Measurements from ENCODE around the gene CDC42EP3. TPM values are rescaled to one million over a fixed set of nuclear protein-coding genes. Genes with fewer than 3 reads are reported as not detected.

The CDC42EP3 gene
- total RNA-seq, 1 donor from 2014 or later = 126 TPM

- DNase-seq (ENCODE audit: extremely low read depth, low read depth, low spot score) = no peak
Measured at GRCh38 chr2:37683921-37684780, 12.7 kb upstream of the CDC42EP3 start.

- DNase-seq (ENCODE audit: extremely low read depth, low read depth, low spot score) = no peak
Measured at GRCh38 chr2:37683241-37683640, 11.8 kb upstream of the CDC42EP3 start.

GRCh38 chr2:37682473-37682872 is 11.0 kb upstream of the CDC42EP3 start:
- DNase-seq (ENCODE audit: extremely low read depth, low read depth, low spot score) = no peak

DNA sequence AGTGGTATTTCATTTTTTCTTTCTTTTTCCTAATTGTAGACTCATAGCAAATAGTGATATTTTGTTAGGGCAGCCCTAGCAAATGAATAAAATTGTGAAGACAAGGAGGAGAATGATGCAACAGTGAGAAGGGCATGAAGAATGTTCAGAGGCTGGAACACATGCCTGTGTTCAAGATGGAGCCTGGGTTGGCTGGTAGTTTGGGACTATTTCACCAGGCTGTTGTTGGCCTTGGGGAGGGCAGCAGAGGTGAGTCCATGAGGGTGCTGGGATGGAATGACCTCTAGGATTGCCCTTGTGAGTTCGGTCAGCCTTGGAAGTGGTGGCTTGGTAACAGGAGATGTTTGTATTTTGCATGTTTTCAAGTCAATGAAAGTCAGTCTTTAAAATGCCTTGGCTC is 10.1 kb upstream of the CDC42EP3 start:
- no peak for DNase-seq (ENCODE audit: extremely low read depth, low read depth, low spot score)

DNA sequence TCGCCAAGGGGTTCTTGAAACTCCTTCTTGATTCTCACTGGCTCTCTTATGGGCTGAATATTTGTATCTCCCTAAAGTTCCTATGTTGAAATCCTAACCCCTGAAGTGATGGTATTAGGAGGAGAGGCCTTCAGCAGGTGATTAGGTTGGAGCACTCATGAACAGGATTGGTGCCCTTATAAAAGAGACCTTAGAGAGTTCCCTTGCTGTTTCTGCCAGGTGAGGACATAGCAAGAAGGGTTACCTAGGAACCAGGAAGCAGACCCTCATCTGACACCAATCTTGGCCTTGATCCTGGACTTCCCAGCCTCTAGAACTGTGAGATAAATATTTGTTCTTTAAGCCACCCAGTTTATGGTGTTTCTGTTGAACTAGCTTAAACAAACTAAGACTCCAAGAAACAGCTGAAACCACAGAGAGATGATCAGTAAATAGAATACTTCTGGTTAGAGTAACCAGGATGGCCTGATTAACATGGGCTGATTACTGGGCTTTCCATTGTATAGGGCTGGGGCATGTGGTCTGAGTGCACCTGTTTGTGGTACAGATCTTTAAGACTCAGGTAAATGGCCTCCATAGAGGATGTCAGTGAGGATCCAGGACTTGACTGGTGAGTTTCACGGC is 7.7 kb upstream of the CDC42EP3 start:
- no peak for DNase-seq (ENCODE audit: extremely low read depth, low read depth, low spot score)

GRCh38 chr2:37676274-37676673 is 4.8 kb upstream of the CDC42EP3 start:
- no peak for DNase-seq (ENCODE audit: extremely low read depth, low read depth, low spot score)

- no peak for DNase-seq (ENCODE audit: extremely low read depth, low read depth, low spot score)
Measured at GRCh38 chr2:37674946-37675345, 3.5 kb upstream of the CDC42EP3 start.

DNA sequence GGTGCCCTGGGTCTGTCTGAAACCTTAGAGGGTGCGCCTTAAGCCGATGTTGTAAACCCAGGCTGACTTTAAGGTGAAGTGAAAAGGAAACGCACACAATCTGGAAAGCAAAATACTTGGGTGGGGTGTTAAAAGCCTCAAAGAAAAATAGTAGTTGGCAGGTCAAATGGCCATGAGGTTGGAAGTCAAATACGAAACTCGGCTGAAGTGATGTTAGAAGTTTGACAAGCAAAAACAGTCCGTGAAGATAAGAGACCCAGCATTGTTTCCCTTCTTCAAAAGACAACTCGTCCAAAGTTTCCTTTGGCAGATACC is 1.4 kb upstream of the CDC42EP3 start:
- no peak for DNase-seq (ENCODE audit: extremely low read depth, low read depth, low spot score)

GRCh38 chr2:37672104-37672869 is 845 bp upstream of the CDC42EP3 start:
- DNase-seq (ENCODE audit: extremely low read depth, low read depth, low spot score) = no peak

GRCh38 chr2:37671816-37672103 is 318 bp upstream of the CDC42EP3 start:
- no peak for DNase-seq (ENCODE audit: extremely low read depth, low read depth, low spot score)

GRCh38 chr2:37670378-37671008 is 949 bp downstream of the CDC42EP3 start:
- DNase-seq (ENCODE audit: extremely low read depth, low read depth, low spot score) = no peak

- DNase-seq (ENCODE audit: extremely low read depth, low read depth, low spot score) = no peak
Measured at GRCh38 chr2:37669446-37669845, 2.0 kb downstream of the CDC42EP3 start.

DNA sequence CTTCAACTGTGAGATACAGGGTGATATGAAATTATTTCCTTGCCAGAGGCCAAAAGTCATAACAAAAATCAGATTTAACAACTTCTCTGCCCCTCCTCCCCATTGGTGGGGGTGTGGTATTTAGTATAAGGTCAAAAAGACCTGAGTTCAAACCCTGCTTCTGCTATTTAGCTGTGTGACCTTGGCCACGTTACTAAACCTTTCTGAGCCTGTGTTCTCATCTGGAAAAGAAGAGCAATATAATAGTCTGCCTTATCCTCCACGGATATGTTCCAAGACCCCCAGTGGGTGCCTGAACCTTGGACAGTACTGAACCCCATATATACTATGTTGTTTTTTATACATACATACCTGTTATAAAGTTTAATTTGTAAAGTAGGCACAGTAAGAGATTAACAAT is 3.7 kb downstream of the CDC42EP3 start:
- DNase-seq (ENCODE audit: extremely low read depth, low read depth, low spot score) = no peak

DNA sequence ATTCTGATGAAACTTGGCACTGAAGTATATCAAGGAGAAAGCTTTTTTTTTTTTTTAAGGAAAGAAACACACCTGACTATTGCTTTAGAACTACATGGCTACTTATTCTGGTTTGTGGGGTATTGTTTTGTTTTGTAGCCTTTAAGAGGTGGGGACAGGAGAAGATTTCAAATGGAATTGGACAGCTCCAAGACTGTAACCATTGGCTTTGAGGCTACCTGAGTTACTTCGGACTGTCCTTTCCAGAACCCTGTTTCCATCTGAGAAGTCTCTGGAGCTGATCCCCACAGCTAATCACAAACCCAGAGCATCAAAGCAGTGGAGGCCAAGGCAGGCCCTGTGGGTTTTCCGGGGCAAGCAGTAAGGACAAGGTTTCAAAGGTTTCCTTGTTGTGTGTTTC is 4.7 kb downstream of the CDC42EP3 start:
- no peak for DNase-seq (ENCODE audit: extremely low read depth, low read depth, low spot score)

DNA sequence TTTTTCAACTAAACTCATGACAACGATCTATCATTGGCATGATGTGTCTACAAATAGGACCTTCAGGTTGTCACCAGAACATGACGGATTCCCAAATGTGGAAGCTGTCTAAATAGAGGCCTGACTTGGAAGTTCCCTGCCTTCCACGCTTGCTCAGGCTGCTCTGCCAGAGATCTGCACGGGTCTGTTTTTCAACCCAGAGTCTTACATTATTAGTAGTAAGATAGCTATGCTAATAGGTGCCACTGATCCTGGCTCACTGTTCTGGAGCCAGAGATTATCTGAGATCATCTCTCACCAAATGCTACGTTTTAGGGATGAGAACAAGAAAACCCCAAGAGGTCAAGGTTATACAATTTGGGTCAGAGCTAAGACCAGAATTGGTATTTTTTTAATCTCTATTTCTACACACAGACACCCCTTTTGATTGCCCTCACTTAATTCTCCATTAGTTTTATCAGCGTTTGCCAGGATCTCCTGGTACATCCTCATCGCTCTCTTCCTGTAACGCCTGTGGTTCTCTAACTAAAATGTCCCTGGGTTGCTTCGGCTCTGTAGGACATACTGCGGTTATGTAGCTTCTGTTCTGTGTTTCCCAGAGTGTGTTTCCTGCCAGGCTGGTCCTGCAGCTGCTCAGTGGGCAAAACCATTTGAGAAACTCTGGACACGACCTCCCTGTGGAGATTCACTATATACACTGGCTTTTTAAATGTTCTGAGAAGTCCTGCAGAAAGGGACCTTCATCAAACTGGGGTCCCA is 5.7 kb downstream of the CDC42EP3 start:
- no peak for DNase-seq (ENCODE audit: extremely low read depth, low read depth, low spot score)

DNA sequence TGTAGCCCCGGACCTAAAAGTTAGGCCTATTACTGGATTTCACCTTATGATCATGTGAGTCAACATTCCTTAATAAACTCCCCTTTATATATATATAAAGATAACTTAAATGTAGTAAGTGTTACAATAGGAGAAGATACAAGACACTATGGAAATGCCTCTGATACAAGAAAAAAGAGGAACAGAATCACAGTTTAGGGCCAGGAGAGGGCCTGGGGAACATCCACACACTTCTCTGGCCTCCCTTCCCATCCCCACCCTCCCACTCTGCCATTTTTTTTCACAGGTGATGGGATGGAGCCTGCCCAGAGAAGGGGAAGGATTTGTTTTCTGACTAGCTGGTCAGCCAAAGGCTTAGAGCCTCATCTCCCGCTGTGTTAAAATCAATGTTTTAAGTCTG is 6.4 kb downstream of the CDC42EP3 start:
- no peak for DNase-seq (ENCODE audit: extremely low read depth, low read depth, low spot score)

- no peak for DNase-seq (ENCODE audit: extremely low read depth, low read depth, low spot score)
Measured at GRCh38 chr2:37664231-37664643, 7.2 kb downstream of the CDC42EP3 start.

DNA sequence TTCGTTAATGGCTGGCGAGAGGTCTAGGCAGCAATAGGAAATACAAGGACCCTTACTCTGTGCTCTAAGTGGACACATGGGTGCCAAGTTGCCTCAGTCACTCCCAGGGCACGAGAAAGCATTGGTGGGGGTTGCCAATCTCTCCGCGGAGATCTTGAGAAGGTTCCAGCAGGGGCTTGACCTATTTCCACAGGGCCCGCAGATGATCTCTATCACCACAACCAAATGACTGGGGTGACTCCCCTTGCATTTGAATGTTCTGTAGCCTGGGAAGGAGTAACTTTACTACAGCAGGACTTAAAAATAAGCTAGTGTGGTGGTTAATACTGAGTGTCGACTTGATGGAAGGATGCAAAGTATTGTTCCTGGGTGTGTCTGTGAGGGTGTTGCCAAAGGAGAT is 8.1 kb downstream of the CDC42EP3 start:
- DNase-seq (ENCODE audit: extremely low read depth, low read depth, low spot score) = no peak

DNA sequence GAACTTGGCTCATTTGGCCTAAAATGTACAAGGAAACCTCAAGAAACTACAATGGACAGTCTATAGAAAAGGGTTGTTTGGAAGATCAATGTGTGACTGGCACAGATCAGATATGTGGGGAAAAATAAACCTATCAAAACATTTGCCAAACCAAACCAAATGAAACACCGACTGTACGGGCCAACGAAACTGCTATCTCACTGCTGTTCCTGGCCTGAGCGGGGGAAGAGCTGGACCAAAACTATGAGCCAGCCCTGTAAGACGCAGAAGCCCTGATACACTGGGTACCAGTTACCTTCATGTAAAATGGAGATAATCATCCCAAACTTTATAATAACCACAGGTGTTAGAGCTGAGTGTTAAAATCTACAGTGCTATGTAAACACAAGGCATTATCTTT is 11.7 kb downstream of the CDC42EP3 start:
- DNase-seq (ENCODE audit: extremely low read depth, low read depth, low spot score) = no peak

DNA sequence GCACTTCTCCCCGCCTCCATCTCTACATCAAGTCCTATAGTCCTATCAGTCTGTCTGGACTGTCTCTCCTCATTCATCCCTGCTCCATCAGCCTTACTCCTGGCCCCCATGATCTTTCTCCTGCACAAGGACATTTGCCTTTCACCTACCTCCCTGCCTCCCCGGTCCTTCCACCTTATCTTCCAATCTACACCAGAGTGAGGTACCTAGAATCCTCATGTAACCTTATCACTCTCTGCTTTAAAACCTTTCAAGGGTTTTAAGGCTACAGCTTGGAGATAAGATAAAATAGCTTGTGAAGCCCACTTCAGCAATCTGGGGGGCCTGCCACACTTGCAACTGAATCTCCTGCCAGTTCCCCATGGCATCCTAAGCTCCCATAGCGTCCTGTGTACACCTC is 12.8 kb downstream of the CDC42EP3 start:
- no peak for DNase-seq (ENCODE audit: extremely low read depth, low read depth, low spot score)

DNA sequence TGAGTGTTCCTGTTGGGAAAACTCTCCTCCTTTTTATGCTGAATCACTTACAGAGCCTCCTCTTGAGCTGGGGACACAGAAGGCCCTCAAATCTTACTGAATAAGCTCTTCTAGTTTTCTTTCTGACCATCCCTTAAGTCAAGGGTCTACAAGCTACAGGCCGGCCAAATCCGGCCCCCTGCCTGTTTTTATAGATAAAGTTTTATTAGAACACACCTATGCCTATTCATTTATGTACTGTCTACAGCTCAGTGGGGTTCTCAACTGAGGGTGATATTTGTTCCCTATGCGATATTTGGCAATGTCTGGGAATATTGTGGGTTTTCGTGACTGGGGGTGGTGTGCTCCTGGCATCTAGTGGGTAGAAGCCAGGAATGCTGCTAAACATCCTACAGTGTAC is 14.0 kb downstream of the CDC42EP3 start:
- DNase-seq (ENCODE audit: extremely low read depth, low read depth, low spot score) = no peak

Measured in glomerular endothelial cell (primary cell).